T1000 (cell line): Measurements from ENCODE around the gene CCDC144A.
"Not testable (repeated sequence)": the region's sequence is repeated elsewhere in the genome, so short reads cannot be mapped to it uniquely, and the experiment has no call there.

Experiments
- DNase-seq: peaks from one replicate; lab custom pipeline; 2025; ENCODE audit warnings: mixed read lengths; lab: John Stamatoyannopoulos, UW

The CCDC144A gene

GRCh38 chr17:16818340-16818739 is 128.3 kb downstream of the CCDC144A start:
- DNase-seq = no peak

- DNase-seq = no peak
Observed at GRCh38 chr17:16818821-16819683, 129.0 kb downstream of the CCDC144A start.

DNA sequence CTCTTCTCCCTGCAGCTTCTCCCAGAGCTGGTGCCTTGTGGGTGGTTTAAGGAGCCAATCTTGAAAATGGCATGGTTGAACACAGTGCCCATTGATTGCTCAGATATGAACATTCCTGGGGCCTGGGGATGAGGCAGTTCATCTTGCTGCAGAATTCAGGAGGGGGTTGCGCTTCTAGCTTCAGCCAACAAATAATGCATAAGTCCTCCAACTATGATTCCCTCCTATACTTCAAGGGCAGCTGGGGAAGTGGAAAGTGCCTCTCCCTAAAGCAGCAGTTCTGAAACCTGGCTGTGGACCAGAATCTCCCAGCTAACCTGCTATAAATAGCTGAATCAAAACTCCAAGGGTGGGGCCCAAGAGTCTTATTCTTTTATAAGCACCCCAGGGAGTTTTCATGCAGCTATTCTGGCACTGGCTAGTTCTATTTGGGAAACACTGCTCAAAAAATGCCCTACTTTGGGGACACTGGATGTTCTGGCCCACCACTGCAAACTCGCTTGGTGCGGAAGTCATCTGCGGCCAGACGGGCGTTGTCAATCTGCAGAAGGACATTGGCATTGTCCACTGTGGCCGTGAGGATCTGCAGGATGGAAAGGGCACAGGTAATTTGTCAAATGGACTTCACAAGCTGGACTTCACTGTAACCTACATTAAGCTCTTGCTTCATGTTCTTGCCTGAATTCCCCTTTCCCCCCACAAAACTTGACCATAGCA is 130.3 kb downstream of the CCDC144A start:
- DNase-seq = no peak

GRCh38 chr17:16820979-16821543 is 131.0 kb downstream of the CCDC144A start:
- DNase-seq = no peak

- not testable (repeated sequence) for DNase-seq
Observed at GRCh38 chr17:16822133-16822532, 132.1 kb downstream of the CCDC144A start.

- DNase-seq = not testable (repeated sequence)
Observed at GRCh38 chr17:16823768-16824406, 133.8 kb downstream of the CCDC144A start.
